ENCODE data around the gene ENDOV.

DNA sequence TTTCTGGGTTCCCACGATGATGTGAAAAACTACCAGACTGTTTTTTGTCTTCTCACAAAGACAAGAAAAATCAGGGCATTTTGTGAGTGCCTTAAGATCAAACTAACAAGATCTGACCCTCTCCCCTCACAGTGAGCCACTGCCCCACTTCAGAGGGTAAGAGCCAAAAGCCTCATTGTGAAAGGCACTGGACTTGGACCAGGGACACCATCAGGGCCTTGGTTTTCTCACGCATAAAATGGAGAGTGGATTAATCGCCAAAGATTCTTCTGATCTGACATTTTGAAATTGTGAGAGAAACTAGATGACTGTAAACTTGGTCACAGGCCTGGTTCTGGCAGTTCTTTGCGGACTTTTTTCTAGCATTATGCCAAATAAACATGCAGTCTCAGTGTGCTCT, 21.0 kb upstream of the ENDOV start:
- TF ChIP-seq, protein P1, sequence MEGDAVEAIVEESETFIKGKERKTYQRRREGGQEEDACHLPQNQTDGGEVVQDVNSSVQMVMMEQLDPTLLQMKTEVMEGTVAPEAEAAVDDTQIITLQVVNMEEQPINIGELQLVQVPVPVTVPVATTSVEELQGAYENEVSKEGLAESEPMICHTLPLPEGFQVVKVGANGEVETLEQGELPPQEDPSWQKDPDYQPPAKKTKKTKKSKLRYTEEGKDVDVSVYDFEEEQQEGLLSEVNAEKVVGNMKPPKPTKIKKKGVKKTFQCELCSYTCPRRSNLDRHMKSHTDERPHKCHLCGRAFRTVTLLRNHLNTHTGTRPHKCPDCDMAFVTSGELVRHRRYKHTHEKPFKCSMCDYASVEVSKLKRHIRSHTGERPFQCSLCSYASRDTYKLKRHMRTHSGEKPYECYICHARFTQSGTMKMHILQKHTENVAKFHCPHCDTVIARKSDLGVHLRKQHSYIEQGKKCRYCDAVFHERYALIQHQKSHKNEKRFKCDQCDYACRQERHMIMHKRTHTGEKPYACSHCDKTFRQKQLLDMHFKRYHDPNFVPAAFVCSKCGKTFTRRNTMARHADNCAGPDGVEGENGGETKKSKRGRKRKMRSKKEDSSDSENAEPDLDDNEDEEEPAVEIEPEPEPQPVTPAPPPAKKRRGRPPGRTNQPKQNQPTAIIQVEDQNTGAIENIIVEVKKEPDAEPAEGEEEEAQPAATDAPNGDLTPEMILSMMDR (IDR thresholded peaks at IDR 0.05; ENCODE audit: borderline replicate concordance, extremely low read depth, low read length, poor library complexity, severe bottlenecking): no peak
- no peak for TF ChIP-seq EZH2 (IDR thresholded peaks at IDR 0.05; ENCODE audit: borderline replicate concordance, low read depth, low read length, severe bottlenecking)

Measured in DND-41 (cell line).